WTC11 (cell line): ENCODE measurements around the gene DNAH1.

ENCODE experiments used
- AFF4 ChIP-seq: sonication (generic); formaldehyde crosslinking; IDR thresholded peaks from 2 replicates; pipeline ENCODE4 v1.8.1; 2023; ENCODE audit warnings: mild to moderate bottlenecking, missing genetic modification reagents, borderline replicate concordance
- ATF2 ChIP-seq: sonication (generic); formaldehyde crosslinking; IDR thresholded peaks from 2 replicates; pipeline ENCODE4 v1.8.1; 2022; ENCODE audit warnings: low read depth, missing genetic modification reagents, borderline replicate concordance
- ATF3 ChIP-seq: sonication (generic); formaldehyde crosslinking; conservative IDR thresholded peaks from 2 replicates; pipeline ENCODE4 v1.8.1; 2022; ENCODE audit warnings: mild to moderate bottlenecking, missing genetic modification reagents
- CTCF ChIP-seq: fragments of 200-600 bp; IDR thresholded peaks from 2 replicates; pipeline ENCODE4 v1.8.0; 2022; ENCODE audit warnings: antibody characterized with exemption
- ETV6 ChIP-seq: sonication (generic); formaldehyde crosslinking; IDR thresholded peaks from 2 replicates; pipeline ENCODE4 v1.8.1; 2022; ENCODE audit warnings: mild to moderate bottlenecking, missing genetic modification reagents
- GABPB1 ChIP-seq: sonication (generic); formaldehyde crosslinking; IDR thresholded peaks from 2 replicates; pipeline ENCODE4 v1.8.1; 2023; ENCODE audit warnings: mild to moderate bottlenecking, missing genetic modification reagents
- KAT7 ChIP-seq: sonication (generic); formaldehyde crosslinking; IDR thresholded peaks from 2 replicates; pipeline ENCODE4 v1.8.1; 2023; ENCODE audit warnings: missing genetic modification reagents, mild to moderate bottlenecking, borderline replicate concordance
- MXD4 ChIP-seq: fragments of 250-450 bp; sonication (Bioruptor Pico); IDR thresholded peaks from 2 replicates; pipeline ENCODE4 v1.8.0; 2021; ENCODE audit warnings: mild to moderate bottlenecking, moderate library complexity, borderline replicate concordance
- SP1 ChIP-seq: sonication (generic); formaldehyde crosslinking; conservative IDR thresholded peaks from 2 replicates; pipeline ENCODE4 v1.8.1; 2022; ENCODE audit warnings: missing genetic modification reagents
- TEAD1 ChIP-seq: sonication (generic); formaldehyde crosslinking; IDR thresholded peaks from 2 replicates; pipeline ENCODE4 v1.8.0; 2022; ENCODE audit warnings: mild to moderate bottlenecking, missing genetic modification reagents
- ZNF423 ChIP-seq: fragments of 250-450 bp; sonication (Bioruptor Pico); IDR thresholded peaks from 2 replicates; pipeline ENCODE4 v2.1.2; 2022; ENCODE audit warnings: mild to moderate bottlenecking, moderate library complexity
- TF ChIP-seq, protein P1 (sequence below): sonication (generic); formaldehyde crosslinking; IDR thresholded peaks from 2 replicates; pipeline ENCODE4 v1.8.1; 2023; ENCODE audit warnings: mild to moderate bottlenecking, missing genetic modification reagents, moderate library complexity
- TF ChIP-seq, protein P2 (sequence below): sonication (generic); formaldehyde crosslinking; conservative IDR thresholded peaks from 2 replicates; pipeline ENCODE4 v1.8.1; 2023; ENCODE audit warnings: mild to moderate bottlenecking, low read depth, missing genetic modification reagents, moderate library complexity

GRCh38 chr3:52441772-52442332 lies 125.7 kb downstream of the DNAH1 start:
- TF ChIP-seq CTCF (no peak), ZNF423 (CRISPR knock-in tag) (no peak), GABPB1 (CRISPR knock-in tag) (no peak), ATF3 (CRISPR knock-in tag) (no peak), AFF4 (CRISPR knock-in tag) (no peak), ETV6 (CRISPR knock-in tag) (no peak), SP1 (CRISPR knock-in tag) (no peak), ATF2 (CRISPR knock-in tag) (no peak), MXD4 (CRISPR knock-in tag) (no peak), KAT7 (CRISPR knock-in tag) (no peak), TEAD1 (CRISPR knock-in tag) (no peak)
- TF ChIP-seq, protein P1, sequence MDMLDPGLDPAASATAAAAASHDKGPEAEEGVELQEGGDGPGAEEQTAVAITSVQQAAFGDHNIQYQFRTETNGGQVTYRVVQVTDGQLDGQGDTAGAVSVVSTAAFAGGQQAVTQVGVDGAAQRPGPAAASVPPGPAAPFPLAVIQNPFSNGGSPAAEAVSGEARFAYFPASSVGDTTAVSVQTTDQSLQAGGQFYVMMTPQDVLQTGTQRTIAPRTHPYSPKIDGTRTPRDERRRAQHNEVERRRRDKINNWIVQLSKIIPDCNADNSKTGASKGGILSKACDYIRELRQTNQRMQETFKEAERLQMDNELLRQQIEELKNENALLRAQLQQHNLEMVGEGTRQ (CRISPR knock-in tag), result no peak
- TF ChIP-seq, protein P2, sequence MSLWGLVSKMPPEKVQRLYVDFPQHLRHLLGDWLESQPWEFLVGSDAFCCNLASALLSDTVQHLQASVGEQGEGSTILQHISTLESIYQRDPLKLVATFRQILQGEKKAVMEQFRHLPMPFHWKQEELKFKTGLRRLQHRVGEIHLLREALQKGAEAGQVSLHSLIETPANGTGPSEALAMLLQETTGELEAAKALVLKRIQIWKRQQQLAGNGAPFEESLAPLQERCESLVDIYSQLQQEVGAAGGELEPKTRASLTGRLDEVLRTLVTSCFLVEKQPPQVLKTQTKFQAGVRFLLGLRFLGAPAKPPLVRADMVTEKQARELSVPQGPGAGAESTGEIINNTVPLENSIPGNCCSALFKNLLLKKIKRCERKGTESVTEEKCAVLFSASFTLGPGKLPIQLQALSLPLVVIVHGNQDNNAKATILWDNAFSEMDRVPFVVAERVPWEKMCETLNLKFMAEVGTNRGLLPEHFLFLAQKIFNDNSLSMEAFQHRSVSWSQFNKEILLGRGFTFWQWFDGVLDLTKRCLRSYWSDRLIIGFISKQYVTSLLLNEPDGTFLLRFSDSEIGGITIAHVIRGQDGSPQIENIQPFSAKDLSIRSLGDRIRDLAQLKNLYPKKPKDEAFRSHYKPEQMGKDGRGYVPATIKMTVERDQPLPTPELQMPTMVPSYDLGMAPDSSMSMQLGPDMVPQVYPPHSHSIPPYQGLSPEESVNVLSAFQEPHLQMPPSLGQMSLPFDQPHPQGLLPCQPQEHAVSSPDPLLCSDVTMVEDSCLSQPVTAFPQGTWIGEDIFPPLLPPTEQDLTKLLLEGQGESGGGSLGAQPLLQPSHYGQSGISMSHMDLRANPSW (CRISPR knock-in tag), result no peak
